GM19395 (cell line): ENCODE results near the gene KLHL25.
"Not testable (repeated sequence)": the region's sequence is repeated elsewhere in the genome, so short reads cannot be mapped to it uniquely, and the experiment has no call there.

ENCODE experiments used
- ATAC-seq: cut with Tn5 transposase; IDR thresholded peaks from one replicate; pipeline ENCODE4 v1.9.1; 2021; ENCODE audit warnings: mild to moderate bottlenecking, moderate library complexity; ENCODE audit not compliant: unreplicated experiment

KLHL25 gene

DNA sequence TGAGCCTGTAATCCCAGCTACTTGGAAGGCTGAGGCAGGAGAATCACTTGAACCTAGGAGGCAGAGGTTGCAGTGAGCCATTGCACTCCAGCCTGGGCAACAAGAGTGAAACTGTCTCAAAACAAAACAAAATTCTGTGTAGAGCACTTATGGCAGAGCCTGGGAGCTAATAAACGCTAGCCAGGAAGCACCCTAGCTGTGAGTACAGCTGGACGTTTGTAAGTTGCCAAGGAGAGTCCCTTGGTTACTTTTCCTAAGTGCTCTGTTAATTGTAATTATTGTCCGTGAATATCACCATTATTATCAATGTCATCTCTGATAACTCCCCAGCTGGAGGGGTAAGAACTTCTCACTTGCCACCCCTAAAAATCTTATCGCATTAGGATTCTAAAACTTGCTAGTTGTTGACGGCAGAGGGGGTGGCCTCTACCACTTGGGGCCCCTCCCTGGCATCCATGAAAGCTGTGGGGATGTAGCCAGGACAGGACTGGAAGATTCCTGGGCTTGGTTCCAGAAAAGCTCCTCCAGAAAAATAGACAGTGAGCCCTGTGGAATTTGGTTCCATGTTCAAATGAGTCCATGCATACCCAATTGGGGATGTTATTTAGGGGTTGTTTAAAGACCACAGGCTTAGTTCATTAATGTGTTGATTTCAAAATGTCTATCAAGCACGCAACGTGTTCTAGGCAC lies 9.9 kb upstream of the KLHL25 start:
- ATAC-seq = no peak

GRCh38 chr15:85802617-85803016 lies 7.9 kb upstream of the KLHL25 start:
- ATAC-seq = not testable (repeated sequence)

GRCh38 chr15:85800478-85801123 lies 5.9 kb upstream of the KLHL25 start:
- ATAC-seq = no peak

DNA sequence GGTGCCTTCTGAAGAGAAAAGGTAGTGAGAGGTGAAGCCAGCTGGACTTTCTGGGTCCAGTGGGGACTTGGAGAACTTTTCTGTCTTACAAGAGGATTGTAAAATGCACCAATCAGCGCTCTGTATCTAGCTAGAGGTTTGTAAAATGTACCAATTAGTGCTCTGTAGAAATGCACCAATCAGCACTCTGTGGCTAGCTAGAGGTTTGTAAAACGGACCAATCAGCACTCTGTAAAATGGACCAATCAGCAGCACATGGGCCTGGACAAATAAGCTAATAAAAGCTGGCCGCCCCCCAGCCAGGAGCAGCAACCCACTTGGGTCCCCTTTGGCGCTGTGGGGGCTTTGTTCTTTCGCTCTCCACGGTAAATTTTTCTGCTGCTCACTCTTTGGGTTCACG lies 1.6 kb upstream of the KLHL25 start:
- not testable (repeated sequence) for ATAC-seq

GRCh38 chr15:85795337-85796305 lies 896 bp upstream of the KLHL25 start:
- no peak for ATAC-seq

DNA sequence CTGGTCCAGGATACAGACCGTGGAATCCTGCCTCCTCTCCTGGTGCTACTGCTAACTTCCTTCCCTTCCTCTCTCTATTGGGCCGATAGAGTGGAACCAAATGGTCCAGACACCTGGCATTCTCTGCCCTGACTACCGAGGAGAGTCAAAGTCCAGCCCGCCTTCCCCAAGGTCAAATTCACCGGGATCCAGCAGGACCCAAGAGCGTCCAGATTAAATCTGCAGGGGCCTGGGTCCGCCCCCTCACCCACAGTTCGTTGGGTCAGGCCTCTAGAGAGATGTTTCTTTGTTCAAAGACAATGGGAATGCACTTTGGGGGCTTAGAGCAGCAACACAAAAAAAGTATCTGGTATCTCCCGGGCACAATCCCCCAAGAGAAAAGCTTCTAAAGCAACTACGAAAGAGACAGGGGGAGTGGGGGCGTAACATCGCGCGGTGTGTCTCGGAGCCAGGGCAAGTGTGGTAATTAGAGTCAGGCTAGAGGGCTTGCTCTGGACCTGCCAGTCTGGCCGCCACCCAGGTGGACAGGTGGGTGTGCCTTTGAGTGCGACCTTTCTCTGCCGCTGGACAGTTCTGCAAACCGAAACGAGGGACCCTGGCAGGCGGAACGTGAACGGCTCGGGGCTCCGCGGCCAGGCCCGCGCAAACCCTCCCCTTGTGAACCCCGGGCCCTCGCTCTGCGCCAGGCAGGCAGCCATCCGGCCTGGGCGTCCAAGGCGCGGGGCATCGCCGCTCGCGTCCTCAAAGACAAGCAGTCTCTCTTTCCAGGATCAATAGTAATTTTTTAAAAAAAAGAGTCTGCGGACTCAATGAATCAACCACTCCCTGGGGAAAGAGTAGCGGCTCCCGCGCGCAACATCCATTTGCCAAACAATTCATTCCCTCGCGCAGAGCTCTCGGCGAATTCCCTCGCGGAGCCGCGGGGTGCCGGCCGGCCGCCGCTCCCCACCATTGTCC lies 806 bp downstream of the KLHL25 start:
- peak; percentile 49 for ATAC-seq

DNA sequence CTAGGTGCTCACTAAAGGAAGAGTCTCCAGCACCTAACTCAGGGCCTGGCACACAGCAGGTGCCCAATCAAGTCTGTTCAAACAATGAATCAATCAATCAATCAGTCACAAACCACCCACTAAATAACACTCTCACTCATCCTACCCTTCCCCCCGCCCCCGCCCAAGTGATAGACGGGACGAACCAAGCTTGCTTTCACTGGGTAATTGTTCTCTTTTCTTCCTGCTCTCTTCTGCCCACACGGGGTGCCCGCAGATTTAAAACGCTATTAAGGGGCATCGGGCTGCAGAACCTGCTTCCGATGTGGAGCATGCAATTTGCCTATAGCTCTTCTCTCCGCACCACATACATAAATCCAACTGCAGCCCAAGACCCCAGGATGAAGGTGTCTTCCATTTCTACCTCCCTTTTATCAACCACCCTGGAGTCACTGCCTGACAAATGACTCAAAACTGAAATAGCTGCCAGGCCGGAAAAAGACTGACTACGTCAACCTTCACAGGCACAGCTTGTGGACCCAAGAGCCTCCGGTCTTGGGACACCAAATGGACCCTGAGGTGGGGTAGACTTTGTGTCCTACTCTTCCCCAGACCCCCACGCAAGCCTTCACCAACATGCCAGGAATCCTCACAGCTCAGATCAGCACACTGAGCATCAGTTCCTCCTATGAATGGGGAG lies 1.7 kb downstream of the KLHL25 start:
- ATAC-seq = no peak

GRCh38 chr15:85792102-85792731 lies 2.5 kb downstream of the KLHL25 start:
- no peak for ATAC-seq

DNA sequence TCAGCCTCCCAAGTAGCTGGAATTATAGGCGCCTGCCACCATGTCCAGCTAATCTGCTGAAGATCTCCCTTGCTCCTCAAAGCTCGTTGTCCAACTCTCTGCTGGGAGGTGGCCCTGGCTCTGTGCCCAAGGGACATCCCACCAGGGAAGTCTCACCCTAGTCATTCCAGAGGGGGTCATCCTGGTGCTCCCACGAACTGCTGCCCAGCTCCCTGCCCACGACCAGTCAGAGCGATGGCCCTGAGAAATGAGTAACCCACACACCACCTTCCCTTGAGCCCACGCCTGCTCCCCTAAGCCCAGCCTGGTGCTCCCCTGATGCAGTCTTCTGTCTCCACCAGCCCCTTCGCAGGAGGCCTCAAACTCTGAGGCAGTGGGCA lies 5.2 kb downstream of the KLHL25 start:
- ATAC-seq = no peak

GRCh38 chr15:85788771-85789495 lies 5.8 kb downstream of the KLHL25 start:
- ATAC-seq = no peak

DNA sequence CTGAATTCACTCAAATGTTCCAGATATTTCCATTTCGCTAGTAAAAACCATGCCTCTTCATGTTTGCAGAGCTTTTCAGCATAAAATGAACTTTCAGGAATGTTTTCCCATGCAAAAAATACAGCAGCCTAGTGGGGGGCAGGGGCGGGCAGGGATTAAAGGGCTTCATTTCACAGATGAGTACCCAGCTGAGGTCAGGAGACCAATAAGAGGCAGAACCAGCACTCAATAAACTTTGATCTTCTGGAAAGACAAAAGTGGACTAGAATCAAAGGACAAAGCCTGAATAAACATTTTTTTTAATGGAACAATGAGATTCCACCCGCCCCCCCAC lies 8.0 kb downstream of the KLHL25 start:
- ATAC-seq = no peak

GRCh38 chr15:85785887-85786780 lies 8.6 kb downstream of the KLHL25 start:
- ATAC-seq = peak; percentile 47

- ATAC-seq = no peak
Observed at GRCh38 chr15:85782064-85782463, 12.7 kb downstream of the KLHL25 start.

DNA sequence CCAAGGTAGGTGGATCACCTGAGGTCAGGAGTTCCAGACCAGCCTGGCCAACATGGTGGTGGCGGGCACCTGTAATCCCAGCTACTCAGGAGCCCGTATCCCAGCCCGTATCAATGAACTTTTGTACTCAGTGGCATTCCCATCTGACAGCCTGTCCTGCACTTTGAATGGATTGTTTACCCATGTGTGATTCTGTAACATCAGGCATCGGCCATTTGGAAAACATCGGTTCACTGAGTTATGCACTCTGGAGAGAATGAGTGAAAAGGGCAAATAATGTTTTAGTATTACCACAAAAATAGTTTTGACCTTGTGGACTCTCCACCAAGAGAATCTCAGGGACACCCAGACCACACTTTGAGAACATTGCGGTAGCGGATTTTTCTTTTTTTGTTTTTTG lies 13.6 kb downstream of the KLHL25 start:
- ATAC-seq = no peak

DNA sequence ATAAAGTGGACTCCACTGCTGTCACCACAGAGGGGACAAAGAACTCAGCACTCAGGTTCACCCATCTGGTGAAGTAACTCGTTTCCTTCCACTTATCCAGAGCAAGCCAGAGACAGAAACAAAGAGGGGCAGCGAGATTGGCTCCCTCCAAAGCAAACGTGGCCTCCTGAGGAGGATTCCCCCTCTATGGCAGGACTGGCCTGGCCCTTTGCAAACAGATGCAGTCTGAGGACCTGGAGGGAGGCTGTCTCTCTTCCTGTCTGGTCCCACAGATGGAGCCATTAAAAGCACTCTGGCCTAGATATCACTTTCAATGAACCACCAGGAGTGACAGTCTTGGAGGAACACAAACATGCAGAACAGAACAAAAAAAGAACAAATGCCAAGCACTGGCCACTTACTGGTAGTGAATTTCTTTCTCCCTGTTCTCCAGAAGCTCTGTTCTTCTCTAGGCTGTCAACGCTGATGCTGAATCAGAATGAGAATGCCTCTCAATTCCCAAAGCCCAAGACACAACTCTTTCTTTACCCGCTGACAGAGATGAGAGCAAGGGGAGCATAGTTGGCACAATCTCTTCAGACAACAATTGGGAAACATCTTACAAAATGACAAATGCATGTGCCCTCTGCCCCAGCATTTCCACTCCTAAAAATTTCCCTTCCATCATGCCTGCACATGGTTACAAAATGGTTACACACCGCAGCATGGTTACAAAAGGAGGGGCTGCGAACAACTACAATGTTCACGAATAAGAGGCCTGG lies 14.3 kb downstream of the KLHL25 start:
- no peak for ATAC-seq

DNA sequence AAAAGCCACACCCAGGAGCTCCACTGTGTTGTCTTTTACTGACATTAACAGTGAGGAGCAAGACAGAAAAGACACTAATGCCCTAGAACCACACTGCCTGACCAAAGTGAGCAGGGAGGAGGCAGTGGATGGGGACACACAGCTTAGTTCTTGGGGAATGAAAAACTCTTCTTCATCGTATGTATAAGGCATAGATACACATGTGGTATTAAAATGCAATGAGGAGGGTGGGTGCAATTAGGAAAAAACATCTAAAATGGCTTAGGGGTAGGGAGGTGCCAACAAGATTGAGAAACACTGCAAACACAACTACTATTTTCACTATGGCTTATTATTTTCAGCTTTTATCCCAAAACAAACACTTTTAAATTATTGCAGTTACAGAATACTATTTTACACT lies 15.5 kb downstream of the KLHL25 start:
- no peak for ATAC-seq

GRCh38 chr15:85778107-85778776 lies 16.5 kb downstream of the KLHL25 start:
- ATAC-seq = no peak
